Effector CD4-positive, alpha-beta T cell (primary cell): ENCODE data around the gene MSANTD3.
"Not testable (repeated sequence)": the region's sequence is repeated elsewhere in the genome, so short reads cannot be mapped to it uniquely, and the experiment has no call there.

ENCODE experiments used
- DNase-seq: peaks from one replicate; pipeline ENCODE4 v3.0.0-alpha.2; 2020

The MSANTD3 gene

DNA sequence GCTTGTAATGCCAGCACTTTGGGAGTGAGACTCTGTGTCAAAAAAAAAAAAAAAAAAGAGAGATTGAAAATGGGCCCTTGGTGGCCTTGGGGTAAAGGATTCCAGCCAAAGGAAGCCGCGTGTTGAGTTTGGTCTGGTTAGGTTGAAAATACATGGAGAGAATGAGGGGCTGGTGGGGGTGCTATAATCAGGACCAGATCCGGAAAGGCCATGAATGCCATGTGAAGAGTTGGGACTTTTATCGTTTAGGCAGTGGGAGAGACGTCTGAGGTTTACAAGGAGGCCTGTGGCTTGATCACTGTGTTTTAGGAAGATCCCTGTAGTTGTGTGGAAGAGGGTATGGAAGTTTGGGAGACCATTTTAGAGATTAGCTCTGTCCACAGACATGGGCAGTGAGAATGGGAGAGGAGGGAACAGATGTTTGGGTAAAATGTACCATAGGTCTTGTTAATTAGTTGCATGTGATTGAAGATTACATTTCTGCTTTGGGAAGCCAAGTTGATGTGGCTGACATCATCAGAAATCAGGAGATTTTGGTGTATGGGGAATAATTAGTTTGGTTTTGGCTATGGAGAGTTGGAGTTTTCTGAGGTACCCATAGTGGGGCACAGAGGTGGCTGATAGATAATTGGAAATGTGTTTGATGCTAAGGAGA lies 3.5 kb downstream of the MSANTD3 start:
- DNase-seq = no peak

GRCh38 chr9:100431886-100432285 lies 4.9 kb downstream of the MSANTD3 start:
- DNase-seq = no peak

GRCh38 chr9:100432736-100433135 lies 5.8 kb downstream of the MSANTD3 start:
- DNase-seq = no peak

DNA sequence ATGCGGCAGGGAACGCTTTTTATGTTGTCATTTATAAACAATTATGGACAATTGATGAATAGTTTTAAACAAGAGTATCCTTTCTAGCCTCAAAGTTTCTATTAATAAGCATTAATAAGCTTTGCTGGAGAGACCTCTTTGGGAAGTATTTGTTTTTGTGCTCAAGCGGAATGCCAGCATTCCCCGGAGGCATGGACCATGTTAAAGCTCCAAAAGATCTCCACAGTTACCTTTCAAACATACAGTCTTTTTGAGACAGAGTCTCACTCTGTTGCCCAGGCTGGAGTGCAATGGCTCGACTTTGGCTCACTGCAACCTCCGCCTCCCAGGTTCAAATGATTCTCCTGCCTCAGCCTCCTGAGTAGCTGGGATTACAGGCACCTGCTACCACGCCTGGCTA lies 9.6 kb downstream of the MSANTD3 start:
- no peak for DNase-seq

GRCh38 chr9:100437860-100438805 lies 11.2 kb downstream of the MSANTD3 start:
- DNase-seq = peak; percentile 65

GRCh38 chr9:100440071-100440470 lies 13.1 kb downstream of the MSANTD3 start:
- DNase-seq = no peak

DNA sequence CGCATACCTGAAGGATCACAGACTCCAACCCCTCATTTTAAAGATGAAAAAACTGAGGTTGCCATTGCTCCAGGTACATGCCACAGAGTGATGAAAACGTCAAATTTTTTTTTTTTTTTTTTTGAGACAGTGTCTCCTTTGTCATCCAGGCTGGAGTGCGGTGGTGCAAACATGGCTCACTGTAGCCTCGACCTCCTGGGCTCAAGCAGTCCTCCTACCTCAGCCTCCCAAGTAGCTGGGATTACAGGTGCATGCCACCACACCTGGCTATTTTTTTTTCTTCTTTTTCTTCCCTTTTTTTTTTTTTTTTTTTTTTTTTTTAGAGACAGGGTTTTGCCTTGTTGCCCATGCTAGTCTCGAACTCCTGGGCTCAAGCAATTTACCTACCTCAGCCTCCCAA lies 13.5 kb downstream of the MSANTD3 start:
- DNase-seq = not testable (repeated sequence)

- no peak for DNase-seq
Observed at GRCh38 chr9:100441911-100442361, 15.0 kb downstream of the MSANTD3 start.

DNA sequence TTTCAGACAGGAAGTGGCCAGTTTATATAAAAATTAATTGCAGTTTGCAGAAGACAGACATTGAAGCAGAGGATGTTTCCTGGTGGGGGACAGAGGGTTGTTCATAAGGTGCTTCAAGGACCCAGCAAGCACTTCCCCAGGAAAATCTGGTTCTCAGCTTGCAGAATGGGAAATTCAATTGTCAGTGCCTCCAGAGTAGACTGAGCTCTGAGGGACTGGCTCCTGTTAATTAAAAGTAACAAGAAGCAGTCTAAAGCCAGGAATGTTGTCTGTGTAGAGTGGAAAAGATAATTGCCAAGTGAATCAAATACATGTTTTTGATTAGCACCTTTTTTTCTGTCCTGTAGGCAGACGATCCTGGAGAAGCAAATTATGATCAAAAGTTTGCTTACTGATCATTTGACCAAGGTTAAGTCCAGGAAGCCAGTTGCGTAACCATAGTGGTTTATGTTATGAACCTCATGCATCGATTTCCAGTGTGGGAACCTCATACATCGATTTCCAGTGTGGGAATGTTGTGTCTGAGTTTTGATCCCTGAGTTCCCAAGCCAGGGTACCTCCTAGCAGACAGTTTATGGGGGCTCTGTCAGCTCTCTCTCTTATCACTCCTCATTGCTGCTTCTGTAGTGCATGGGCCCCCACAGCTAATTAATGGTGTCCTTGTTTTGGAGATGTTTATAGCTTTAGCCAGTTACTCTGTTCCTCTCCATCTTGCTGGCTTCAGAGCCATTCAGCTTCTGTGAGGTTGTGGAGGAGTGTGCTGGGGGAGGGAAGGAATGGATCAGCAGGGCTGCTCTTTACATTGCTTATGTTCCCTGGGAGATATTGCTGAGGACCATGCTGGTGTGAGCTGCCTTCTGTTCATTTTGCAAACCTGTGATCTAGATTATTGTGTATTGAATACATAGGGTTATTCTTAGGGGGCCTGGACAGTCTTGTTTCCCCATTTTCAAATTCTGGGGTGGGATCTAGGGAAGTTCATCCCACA lies 17.1 kb downstream of the MSANTD3 start:
- no peak for DNase-seq

DNA sequence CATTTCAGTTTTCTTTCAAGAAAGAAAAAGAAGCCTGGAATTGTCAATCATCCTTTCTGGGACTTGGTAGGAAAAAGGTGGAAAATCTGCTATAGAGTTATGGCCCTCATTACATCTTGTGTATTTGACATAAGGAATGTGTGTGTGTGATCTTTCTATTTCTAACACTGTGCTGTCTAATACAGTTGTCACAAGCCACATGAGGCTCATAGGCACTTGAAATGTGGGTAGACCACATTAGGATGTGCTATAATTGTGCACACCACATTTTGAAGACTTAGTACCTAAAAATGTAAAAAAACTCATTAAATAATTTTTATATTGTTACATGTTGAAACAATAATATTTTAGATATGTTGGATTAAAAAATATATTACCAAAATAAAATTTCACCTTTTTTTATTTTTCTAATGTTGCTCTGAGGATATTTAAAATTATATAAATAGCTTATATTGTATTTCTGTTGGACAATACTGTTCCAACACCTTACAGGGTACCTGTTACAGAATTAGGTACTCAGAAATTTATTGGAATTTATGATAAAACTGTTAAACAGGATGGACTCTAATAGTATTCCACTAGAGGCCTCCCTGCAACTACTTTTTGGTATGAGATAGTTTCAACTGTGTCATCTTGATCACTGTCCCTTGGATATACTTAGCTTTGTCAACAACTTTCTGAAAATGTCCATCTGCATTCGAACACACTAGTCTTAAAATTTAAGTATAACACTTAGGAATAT lies 18.4 kb downstream of the MSANTD3 start:
- no peak for DNase-seq

GRCh38 chr9:100445903-100446549 lies 19.1 kb downstream of the MSANTD3 start:
- no peak for DNase-seq

- no peak for DNase-seq
Observed at GRCh38 chr9:100447041-100447440, 20.1 kb downstream of the MSANTD3 start.

- DNase-seq = no peak
Observed at GRCh38 chr9:100448266-100448665, 21.3 kb downstream of the MSANTD3 start.

GRCh38 chr9:100449420-100449819 lies 22.5 kb downstream of the MSANTD3 start:
- no peak for DNase-seq

GRCh38 chr9:100452894-100453293 lies 26.0 kb downstream of the MSANTD3 start:
- no peak for DNase-seq

DNA sequence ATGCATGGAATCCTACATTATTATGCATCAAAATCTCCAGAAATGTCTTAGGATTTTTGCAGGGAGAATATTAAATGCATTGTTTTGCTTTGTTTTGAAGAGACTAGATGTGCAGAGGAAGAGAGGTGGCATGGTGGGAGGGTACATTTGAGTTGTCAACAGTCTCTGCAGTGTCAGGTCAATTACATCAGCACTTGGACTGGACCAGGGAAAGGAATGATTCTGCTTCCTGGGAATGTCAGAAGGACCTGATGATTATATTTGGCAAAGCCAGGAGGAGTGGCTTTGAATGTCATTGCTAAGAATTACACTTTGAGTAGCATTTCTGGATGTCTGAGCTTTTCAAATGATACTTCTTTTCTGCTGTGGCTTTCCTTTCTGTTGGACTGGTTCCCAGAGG lies 28.5 kb downstream of the MSANTD3 start:
- no peak for DNase-seq

DNA sequence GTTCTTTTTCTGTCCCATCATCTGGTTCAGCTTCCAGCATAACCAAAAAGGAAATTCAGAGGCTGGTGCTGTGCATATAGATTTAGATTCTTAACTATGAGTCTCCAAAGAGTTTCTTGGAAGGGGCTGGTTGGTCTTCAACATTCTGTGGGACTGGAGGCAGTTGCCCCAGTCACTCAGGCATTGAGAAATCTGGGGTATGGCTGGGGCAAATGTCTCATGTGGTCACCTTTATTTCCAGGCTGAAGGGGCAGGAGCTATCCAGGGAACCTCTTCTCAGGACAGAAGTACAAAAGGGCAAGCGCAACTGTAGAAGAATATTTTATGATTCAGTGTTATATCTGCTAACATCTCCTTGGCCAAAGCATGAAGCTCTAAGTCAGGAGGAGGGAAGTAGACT lies 30.6 kb downstream of the MSANTD3 start:
- no peak for DNase-seq

DNA sequence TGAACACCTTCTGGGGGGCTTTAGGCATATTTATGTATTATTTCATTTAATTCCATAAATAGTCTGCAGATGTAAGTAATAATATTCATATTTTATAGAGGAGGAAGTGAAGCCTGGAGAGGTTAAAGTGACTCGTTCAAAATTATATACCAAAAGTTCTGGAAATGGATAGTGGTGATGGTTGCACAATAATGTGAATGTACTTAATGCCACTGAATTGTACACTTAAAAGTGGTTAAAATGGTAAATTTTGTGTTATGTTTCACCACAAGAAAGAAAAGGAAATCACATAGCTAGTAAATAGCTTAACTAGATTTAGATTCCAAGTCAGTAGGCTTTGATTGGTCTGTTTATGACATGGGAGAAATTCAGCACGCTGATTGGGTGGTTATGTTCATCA lies 33.0 kb downstream of the MSANTD3 start:
- no peak for DNase-seq

DNA sequence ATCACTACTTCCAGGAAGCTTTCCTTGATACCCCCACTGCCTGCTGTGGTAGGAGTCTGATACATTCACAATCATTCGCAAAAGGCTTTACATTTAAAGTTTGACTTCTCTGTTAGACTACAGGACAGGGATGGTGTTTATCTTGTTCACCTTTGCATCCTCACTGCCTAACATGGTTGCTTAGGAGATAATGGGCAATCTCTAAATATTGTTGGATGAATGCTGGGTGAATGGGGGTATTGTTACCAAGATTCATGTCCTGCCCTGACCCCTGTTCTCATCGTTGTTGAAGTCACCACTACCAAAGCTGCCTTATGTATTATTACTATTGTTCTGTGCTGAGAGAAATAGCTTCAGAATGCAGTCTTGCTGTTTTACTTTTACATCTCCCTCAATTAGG lies 38.3 kb downstream of the MSANTD3 start:
- DNase-seq = no peak

DNA sequence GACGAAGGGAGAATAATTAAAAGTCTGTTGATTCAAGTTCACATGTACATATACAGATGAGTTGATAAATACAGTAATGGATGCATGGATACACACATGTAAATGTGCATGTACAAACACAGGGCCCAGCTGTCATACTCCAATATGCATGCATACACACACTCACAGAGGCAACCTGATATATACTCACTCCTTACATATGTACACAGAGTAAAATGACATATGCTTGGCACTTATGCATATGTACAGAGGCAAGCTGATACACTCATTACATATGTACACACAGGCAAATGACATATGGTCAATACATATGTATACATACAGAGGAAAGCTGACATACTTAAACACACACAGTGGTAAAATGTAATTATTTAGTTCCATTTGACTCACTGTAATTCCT lies 38.8 kb downstream of the MSANTD3 start:
- no peak for DNase-seq

DNA sequence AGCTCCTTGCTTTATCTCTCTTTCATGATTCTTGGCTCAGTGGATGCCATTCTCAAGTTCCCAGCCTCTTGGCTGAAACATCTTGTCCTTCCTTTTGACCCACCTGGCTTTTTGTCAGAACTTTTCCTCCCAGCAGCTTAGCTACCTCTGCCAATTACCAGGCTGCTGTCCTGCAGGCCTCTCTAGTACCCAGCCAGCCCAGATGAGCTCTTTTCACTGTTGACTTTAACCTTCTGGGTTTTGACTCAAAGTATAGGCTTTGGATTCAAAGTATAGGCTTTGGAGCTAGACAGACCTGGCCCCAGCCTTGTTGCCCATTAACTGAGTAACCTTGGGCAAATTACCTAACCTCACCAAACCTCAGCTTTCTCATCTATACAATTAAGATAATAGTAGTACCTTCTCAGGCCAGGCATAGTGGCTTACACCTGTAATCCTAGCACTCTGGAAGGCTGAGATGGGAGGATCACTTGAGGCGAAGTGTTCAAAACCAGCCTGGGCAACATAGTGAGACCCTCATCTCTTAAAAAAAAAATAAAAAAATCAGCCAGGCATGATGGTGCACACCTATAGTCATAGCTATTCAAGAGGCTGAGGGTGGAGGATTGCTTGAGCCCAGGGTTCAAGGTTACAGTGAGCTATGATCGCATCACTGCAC lies 39.4 kb downstream of the MSANTD3 start:
- DNase-seq = no peak
